Kidney (tissue), 14 donors: Measurements from ENCODE around the gene NEURL4. TPM values are rescaled to one million over a fixed set of nuclear protein-coding genes. Genes with fewer than 3 reads are reported as not detected.

ENCODE experiments used
- DNase-seq, 5 donors: peaks; one replicate each; pipeline ENCODE4 v3.0.0-alpha.2; 2013 to 2020
- FAIRE-seq: peaks from 2 replicates; lab custom pipeline; 2012; peaks lifted over from hg19 to GRCh38; lab: Jason Lieb, UNC
- H3K27ac ChIP-seq, 2 donors: one replicate each; pipeline ENCODE4 v1.7.0; 2013; ENCODE audit warnings: low read depth in 2 of 2, low read length in 2 of 2, inconsistent platforms in 1 of 2
- H3K27me3 ChIP-seq: one replicate; pipeline ENCODE4 v1.7.1; 2013; ENCODE audit warnings: low read length, inconsistent platforms; ENCODE audit not compliant: control insufficient read depth, insufficient read depth
- H3K36me3 ChIP-seq, 3 donors: one replicate each; pipeline versions ENCODE4 v1.7.0 to v1.7.1; 2013; ENCODE audit warnings: low read length in 3 of 3, control low read depth in 1 of 3, inconsistent platforms in 1 of 3; ENCODE audit not compliant: insufficient read depth in 3 of 3, control insufficient read depth in 2 of 3
- H3K4me1 ChIP-seq, 3 donors: one replicate each; pipeline versions ENCODE4 v1.7.0 to v1.7.1; 2013; ENCODE audit warnings: low read length in 3 of 3, inconsistent platforms in 1 of 3, low read depth in 1 of 3; ENCODE audit not compliant: control insufficient read depth in 2 of 3, insufficient read depth in 2 of 3
- H3K4me3 ChIP-seq, 3 donors: one replicate each; pipeline versions ENCODE4 v1.7.0 to v1.8.1; 2013; ENCODE audit warnings: low read length in 3 of 3, control low read depth in 1 of 3, inconsistent platforms in 1 of 3
- H3K9ac ChIP-seq, 3 donors: one replicate each; pipeline versions ENCODE4 v1.7.0 to v1.7.1; 2013; ENCODE audit warnings: low read length in 3 of 3, control low read depth in 1 of 3, inconsistent platforms in 1 of 3
- H3K9me3 ChIP-seq, 3 donors: one replicate each; pipeline versions ENCODE4 v1.7.0 to v1.7.1; 2013; ENCODE audit warnings: low read length in 3 of 3, control low read depth in 1 of 3, inconsistent platforms in 1 of 3; ENCODE audit not compliant: control insufficient read depth in 2 of 3, insufficient read depth in 1 of 3
- intact Hi-C: fragments of 100-400 bp; cut with DNase I; formaldehyde crosslinking; loops from one replicate; pipeline ENCODE4 v1.11.1; 2022
- polyA plus RNA-seq: library from polyadenylated mRNA; stranded (reverse); fragments of 350-450 nt; fragmentation: Illumina TruSeq; extraction: RNeasy Lipid Tissue Mini Kit (QIAGEN cat#74804); gene quantifications from one replicate; pipeline ENCODE4 v1.2.3, GENCODE V29; 2014; ENCODE audit warnings: low read depth, low replicate concordance; ENCODE audit not compliant: insufficient read depth
- total RNA-seq: library from RNA; stranded (reverse); fragmentation: NEBNext Ultra II Directional; extraction: Animal tissue kit (Norgen Biotek cat#: 25700); gene quantifications from one replicate; pipeline ENCODE4 v1.2.1, GENCODE V29; 2021
- TF ChIP-seq, protein P1 (sequence below): IDR thresholded peaks from 3 replicates; pipeline ENCODE4 v1.5.1; 2012; ENCODE audit warnings: mild to moderate bottlenecking, moderate library complexity, borderline replicate concordance; ENCODE audit not compliant: insufficient read depth; ENCODE audit errors: extremely low read depth
- donor health status: control.
- donor health status: control.
- donor health status: control.
- donor health status: control.
- donor health status: control.
- donor health status: DM: yes; HTN: yes; CAD: no.
- donor health status: Normal renal cell carcinoma (clear cell type).

NEURL4 gene
- total and polyA plus RNA-seq, 2 donors from 2014 or later: 21.2 to 44.7 TPM

DNA sequence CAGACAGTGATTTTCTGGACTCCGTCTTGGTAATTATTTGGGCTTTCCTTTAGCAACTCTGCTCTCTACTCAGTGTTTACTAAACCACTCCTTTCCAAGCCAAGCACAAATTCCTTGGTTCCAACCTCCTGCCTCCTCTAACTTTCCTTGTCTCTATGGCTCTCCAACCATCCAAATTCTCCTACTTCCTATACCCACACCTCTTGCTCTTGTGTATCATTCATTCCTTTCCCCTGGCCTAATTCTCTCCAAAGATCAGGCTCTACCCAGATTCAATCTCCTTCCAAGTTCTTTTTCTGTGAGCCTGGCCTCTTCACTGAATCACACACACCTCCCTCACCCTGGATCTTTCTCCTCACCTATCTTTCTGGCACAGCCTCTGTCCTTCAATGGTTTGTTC, 1.1 kb downstream of the NEURL4 start:
- FAIRE-seq (no peak), DNase-seq (no peak)
- intact Hi-C loops: no loop called here
- H3K9me3 ChIP-seq: no peaks in the 10 kb centered on the region
- TF ChIP-seq, protein P1, sequence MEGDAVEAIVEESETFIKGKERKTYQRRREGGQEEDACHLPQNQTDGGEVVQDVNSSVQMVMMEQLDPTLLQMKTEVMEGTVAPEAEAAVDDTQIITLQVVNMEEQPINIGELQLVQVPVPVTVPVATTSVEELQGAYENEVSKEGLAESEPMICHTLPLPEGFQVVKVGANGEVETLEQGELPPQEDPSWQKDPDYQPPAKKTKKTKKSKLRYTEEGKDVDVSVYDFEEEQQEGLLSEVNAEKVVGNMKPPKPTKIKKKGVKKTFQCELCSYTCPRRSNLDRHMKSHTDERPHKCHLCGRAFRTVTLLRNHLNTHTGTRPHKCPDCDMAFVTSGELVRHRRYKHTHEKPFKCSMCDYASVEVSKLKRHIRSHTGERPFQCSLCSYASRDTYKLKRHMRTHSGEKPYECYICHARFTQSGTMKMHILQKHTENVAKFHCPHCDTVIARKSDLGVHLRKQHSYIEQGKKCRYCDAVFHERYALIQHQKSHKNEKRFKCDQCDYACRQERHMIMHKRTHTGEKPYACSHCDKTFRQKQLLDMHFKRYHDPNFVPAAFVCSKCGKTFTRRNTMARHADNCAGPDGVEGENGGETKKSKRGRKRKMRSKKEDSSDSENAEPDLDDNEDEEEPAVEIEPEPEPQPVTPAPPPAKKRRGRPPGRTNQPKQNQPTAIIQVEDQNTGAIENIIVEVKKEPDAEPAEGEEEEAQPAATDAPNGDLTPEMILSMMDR: no peak
- no peaks in the 10 kb centered on the region for H3K27me3 ChIP-seq
- H3K36me3 ChIP-seq: peaks cover 2 to 13% (median 12%) of the 10 kb centered on the region in 3 donors
- H3K27ac ChIP-seq: no peak overlapping the region
- H3K4me3 ChIP-seq: peak overlapping the region; percentile 77 to 99 (median 98)
- H3K4me1 ChIP-seq: peaks cover 0 to 17% (median 7%) of the 10 kb centered on the region in 3 donors
- H3K9ac ChIP-seq: peak overlapping the region in 2 of 3 donors; percentile 9 to 36

DNA sequence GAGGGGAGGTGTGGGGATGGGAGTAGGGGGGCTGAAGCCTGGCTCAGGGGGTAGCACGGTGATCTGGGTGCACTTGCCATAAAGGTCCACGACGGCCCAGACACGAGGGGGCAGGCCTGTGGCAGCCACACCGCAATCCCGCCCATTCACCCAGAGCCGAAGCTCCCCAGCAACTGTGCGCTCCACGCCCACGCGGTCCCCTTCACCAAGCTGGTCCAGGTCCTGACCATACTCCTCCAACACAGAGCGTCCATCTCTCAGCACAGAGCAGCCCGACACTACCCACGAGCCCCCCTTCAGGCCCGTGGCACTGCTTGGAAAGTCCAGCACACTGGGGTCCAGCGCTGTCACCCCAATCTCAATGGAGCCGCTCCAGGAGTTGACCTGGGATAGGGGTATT, 1.6 kb downstream of the NEURL4 start:
- FAIRE-seq (no peak), DNase-seq (peak in 1 of 5 donors; percentile 78)
- Histone ChIP-seq H3K9me3 (no peaks in the 10 kb centered on the region), H3K27ac (no peak overlapping the region), H3K9ac (no peak overlapping the region), H3K4me1 (peaks cover 0 to 21% (median 7%) of the 10 kb centered on the region in 3 donors), H3K27me3 (no peaks in the 10 kb centered on the region), H3K4me3 (no peak overlapping the region), H3K36me3 (peaks cover 5 to 18% (median 15%) of the 10 kb centered on the region in 3 donors)
- TF ChIP-seq, protein P1: no peak
- intact Hi-C loops: no loop called here

- TF ChIP-seq, protein P1: no peak
- Histone ChIP-seq H3K4me1 (peaks cover 0 to 22% (median 7%) of the 10 kb centered on the region in 3 donors), H3K9ac (no peak overlapping the region), H3K9me3 (no peaks in the 10 kb centered on the region), H3K36me3 (peaks cover 5 to 23% (median 15%) of the 10 kb centered on the region in 3 donors), H3K27ac (no peak overlapping the region), H3K4me3 (no peak overlapping the region), H3K27me3 (no peaks in the 10 kb centered on the region)
- intact Hi-C loops: no loop called here
- no peak for DNase-seq
- FAIRE-seq: no peak
These were observed 2.1 kb downstream of the NEURL4 start for GRCh38 chr17:7327056-7327455.

- H3K9me3 ChIP-seq: no peaks in the 10 kb centered on the region
- no peak overlapping the region for H3K27ac ChIP-seq
- peaks cover 0 to 27% (median 7%) of the 10 kb centered on the region in 3 donors for H3K4me1 ChIP-seq
- H3K4me3 ChIP-seq: no peak overlapping the region
- H3K27me3 ChIP-seq: no peaks in the 10 kb centered on the region
- FAIRE-seq (no peak), DNase-seq (no peak)
- H3K36me3 ChIP-seq: peaks cover 5 to 30% (median 15%) of the 10 kb centered on the region in 3 donors
- intact Hi-C loops: no loop called here
- H3K9ac ChIP-seq: no peak overlapping the region
- TF ChIP-seq, protein P1: no peak
These were observed 2.9 kb downstream of the NEURL4 start for GRCh38 chr17:7326186-7326585.
